GM12864 (cell line): ENCODE data around the gene C1orf174.

Experiments used
- DNase-seq: peaks from one replicate; pipeline ENCODE4 v3.0.0-alpha.2; 2011; ENCODE audit warnings: low read depth
- H3K4me3 ChIP-seq: 2 replicates; pipeline ENCODE4 v1.5.1; 2011; ENCODE audit warnings: mild to moderate bottlenecking, low read depth, low read length, control low read depth
- TF ChIP-seq, protein P1 (sequence below): IDR thresholded peaks from 2 replicates; pipeline ENCODE4 v1.5.1; 2011; ENCODE audit warnings: low read depth, mild to moderate bottlenecking, moderate library complexity, low read length, control low read depth, inconsistent platforms; ENCODE audit errors: missing control alignments

Gene C1orf174

DNA sequence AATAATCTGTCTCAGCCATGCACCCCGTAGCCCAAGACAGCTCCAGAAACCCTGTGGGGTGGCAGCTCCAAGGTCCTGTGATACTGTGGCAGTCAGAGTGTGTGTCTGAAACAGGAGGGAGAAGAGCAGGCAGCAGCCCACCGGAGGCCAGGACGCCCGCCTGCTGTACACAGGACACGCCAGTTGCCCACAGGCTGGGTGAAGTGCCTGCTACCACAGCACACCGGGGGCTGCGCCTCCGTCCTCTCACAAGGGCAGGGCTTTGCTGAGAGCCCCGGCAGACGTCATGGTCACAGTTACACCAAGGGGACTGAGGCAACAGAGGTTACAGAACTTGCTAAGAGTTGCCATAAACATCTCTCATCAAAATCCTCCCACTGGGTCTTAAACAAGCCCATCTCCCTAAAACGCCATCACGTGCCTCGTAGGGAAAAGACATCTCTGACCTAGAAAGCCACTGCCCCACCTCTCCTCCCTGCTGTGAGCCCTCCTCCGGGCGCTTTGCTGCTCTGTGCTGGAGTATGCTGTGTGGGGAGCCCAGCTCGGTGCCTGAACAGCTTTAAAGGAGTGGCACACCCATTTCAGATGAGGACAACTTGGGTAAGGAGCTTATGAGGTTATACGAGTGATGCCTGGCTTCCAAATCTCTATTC lies 5.3 kb downstream of the C1orf174 start:
- H3K4me3 ChIP-seq: no peak overlapping the region
- TF ChIP-seq, protein P1, sequence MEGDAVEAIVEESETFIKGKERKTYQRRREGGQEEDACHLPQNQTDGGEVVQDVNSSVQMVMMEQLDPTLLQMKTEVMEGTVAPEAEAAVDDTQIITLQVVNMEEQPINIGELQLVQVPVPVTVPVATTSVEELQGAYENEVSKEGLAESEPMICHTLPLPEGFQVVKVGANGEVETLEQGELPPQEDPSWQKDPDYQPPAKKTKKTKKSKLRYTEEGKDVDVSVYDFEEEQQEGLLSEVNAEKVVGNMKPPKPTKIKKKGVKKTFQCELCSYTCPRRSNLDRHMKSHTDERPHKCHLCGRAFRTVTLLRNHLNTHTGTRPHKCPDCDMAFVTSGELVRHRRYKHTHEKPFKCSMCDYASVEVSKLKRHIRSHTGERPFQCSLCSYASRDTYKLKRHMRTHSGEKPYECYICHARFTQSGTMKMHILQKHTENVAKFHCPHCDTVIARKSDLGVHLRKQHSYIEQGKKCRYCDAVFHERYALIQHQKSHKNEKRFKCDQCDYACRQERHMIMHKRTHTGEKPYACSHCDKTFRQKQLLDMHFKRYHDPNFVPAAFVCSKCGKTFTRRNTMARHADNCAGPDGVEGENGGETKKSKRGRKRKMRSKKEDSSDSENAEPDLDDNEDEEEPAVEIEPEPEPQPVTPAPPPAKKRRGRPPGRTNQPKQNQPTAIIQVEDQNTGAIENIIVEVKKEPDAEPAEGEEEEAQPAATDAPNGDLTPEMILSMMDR: no peak
- no peak for DNase-seq

DNA sequence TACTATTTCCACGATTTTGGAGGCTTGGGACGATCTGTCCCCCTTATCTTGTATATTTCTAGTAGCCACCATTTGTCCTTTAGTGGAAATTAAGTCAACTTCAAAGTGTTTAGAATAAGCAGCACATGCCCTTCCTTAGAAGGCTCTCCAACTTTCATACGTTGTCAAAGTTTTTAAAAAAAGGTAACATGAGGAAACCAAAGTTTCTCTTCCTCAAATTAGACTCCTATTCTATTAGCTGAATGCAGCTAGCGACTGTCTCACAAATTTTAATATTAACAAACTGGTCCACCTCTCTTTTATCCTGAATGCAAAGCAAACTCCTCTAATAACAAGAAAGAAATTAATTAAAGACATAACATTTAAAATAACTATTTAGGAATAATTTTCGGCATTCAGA lies 6.9 kb downstream of the C1orf174 start:
- DNase-seq: no peak
- H3K4me3 ChIP-seq: no peak overlapping the region
- TF ChIP-seq, protein P1: no peak

DNA sequence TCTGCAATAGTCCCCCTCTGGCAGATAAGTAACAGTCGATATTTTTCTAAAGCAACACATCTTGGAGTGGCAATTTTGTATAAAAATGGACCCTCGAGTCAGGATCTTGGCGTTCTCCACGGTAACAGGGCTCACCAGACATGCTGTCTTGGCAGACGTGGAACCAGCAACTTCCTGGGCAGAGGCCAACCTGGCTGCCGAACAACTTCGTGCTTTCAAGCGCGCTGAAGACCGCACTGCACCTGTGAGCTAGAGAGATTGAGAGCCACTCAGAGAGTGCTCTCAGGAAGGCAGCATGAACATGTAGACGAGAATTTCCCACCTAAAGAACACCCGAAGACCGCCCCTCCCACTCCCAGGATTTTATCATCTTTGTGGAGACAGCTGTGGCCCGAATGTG lies 7.3 kb downstream of the C1orf174 start:
- H3K4me3 ChIP-seq: no peak overlapping the region

DNA sequence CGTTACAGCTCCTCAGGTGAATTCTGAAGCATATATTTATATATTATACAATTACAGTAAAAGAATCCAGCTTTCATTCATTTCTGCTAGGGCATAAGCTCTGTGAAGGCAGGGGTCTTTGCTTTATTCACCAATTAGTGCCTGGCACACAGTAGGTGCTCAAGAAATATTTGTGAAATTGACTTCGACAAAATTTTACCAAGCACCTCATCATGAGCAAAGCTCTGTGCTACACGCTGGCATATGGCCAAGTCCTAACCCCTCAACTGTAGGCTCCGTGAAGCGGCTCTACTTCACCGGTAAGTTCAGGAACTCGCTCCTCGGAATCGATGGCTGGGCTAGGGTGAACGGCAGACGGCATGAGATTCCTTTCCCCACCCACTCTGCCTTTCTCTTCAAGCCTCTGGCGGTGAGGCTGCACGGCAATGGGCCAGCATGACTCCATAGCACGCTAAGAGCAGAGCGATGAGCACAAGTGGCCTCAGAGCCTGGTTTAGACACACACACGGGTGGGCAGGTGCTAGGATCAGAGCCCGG lies 8.7 kb downstream of the C1orf174 start:
- TF ChIP-seq, protein P1: no peak
- no peak for DNase-seq
- H3K4me3 ChIP-seq: no peak overlapping the region

More for the DNA sequence above, 7.3 kb downstream of the C1orf174 start:
- DNase-seq: no peak
- TF ChIP-seq, protein P1: no peak

DNA sequence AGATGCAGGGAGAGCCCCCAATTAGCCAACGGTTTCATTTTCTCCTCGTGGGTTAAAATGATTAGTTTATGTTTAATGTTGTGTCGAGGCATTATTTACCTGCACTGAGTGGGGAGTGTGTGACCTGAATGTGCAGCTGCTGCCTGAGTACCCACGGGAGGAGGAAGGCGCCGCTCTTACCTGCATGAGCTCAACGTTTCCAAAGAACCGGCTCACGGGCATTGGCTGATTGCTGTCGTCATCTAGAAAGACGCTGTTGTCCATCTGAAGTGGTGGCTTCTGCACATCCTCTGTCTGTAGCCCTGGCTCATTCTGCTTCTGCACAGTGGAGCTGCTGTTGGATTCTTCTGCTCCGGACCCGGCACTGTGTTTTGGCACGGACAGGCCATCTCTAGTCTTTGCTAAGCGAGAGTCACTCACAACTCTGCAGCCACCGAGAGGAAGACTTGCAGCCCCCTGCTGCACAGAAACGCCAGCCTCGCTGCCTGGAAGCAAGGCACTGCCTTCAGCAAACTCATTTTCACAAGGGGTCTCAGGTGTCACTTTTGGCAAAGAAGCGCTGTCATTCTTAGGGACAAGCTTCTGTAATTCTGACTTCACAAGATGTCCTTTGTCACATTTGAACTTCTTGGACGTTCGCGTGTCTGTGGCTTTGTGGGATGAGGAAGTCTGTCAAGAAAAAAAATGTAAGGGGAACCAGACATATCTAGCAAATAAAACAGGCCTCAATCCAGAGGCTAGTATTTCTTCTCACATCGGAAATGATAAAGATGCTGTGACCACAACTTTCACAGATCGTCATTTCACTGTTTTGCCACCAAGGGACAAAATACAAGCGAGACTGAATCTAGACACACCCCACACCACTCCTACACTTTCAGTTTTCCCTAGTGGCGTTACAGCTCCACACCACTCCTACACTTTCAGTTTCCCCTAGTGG lies 9.4 kb downstream of the C1orf174 start:
- DNase-seq: no peak
- TF ChIP-seq, protein P1: no peak

DNA sequence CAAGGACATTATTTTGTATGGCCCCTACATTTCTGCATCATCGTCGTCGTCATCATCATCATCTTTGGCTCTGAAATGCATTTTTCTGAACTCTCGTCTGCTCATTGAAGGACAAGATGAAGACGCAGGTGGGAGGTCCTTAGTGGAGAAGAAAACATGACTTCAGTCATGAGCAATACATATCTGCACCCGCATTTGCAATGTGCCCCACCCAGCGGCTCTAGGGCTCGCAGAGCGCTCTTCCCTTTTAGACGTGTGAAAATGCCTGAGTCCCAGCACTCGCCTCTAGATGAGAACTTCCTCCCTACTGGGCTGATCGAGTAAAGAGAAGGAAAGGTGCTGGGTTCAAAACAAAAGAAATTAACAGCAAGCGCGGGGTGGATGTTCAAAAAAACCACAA lies 10.1 kb downstream of the C1orf174 start:
- TF ChIP-seq, protein P1: no peak

More for the DNA sequence above, 9.4 kb downstream of the C1orf174 start:
- no peak overlapping the region for H3K4me3 ChIP-seq

More for the DNA sequence above, 10.1 kb downstream of the C1orf174 start:
- no peak overlapping the region for H3K4me3 ChIP-seq
- no peak for DNase-seq
